Erythroblast (primary cell): Measurements from ENCODE around the gene GPR137.
A peak's percentile ranks its signal among the peaks of the same experiment; 100 is the strongest.

Source experiments
- DNase-seq, 2 experiments: peaks; one replicate each; lab custom pipeline; 2025; lab: John Stamatoyannopoulos, UW
- GATA1 ChIP-seq: IDR thresholded peaks from 2 replicates; pipeline ENCODE4 v1.6.1; 2011; ENCODE audit warnings: low read depth, mild to moderate bottlenecking, control low read depth, low read length, moderate library complexity
- POLR2A ChIP-seq: IDR thresholded peaks from 2 replicates; pipeline ENCODE4 v1.6.1; 2011; ENCODE audit warnings: mild to moderate bottlenecking, low read length

Gene GPR137

GRCh38 chr11:64290352-64291261 lies 5.0 kb downstream of the GPR137 start:
- no peak for TF ChIP-seq POLR2A
- TF ChIP-seq GATA1, result no peak
- DNase-seq, result no peak

- no peak for DNase-seq
- no peak for TF ChIP-seq POLR2A
- no peak for TF ChIP-seq GATA1
Measured at GRCh38 chr11:64291262-64291751, 5.7 kb downstream of the GPR137 start, which contains the start of gene KCNK4. KCNK4 (plus strand) TSS chr11:64291302; CDS start chr11:64293019, 1,717 bp downstream.

GRCh38 chr11:64291752-64292459 lies 6.3 kb downstream of the GPR137 start:
- DNase-seq, result no peak
- TF ChIP-seq POLR2A, result no peak
- no peak for TF ChIP-seq GATA1

- no peak for DNase-seq
- no peak for TF ChIP-seq GATA1
- no peak for TF ChIP-seq POLR2A
Measured at GRCh38 chr11:64292460-64293254, 7.0 kb downstream of the GPR137 start.

- TF ChIP-seq POLR2A, result no peak
- no peak for DNase-seq
Measured at GRCh38 chr11:64294774-64295173, 9.1 kb downstream of the GPR137 start.

- no peak for DNase-seq
- TF ChIP-seq GATA1 (no peak), POLR2A (no peak)
Measured at GRCh38 chr11:64295760-64296159, 10.1 kb downstream of the GPR137 start.

- DNase-seq, result no peak
- no peak for TF ChIP-seq GATA1
- no peak for TF ChIP-seq POLR2A
Measured at GRCh38 chr11:64296236-64296635, 10.6 kb downstream of the GPR137 start.

GRCh38 chr11:64296830-64297698 lies 11.4 kb downstream of the GPR137 start:
- TF ChIP-seq POLR2A (no peak), GATA1 (no peak)
- DNase-seq, result no peak

- no peak for DNase-seq
- TF ChIP-seq GATA1, result no peak
- TF ChIP-seq POLR2A, result no peak
Measured at GRCh38 chr11:64297699-64298358, 12.2 kb downstream of the GPR137 start.

GRCh38 chr11:64298966-64299846 lies 13.6 kb downstream of the GPR137 start:
- no peak for TF ChIP-seq POLR2A
- no peak for TF ChIP-seq GATA1
- peak; percentile 39 to 67 for DNase-seq
